Neural progenitor cell (in vitro differentiated cells): ENCODE measurements around the gene TFCP2L1. TPM values are rescaled to one million over a fixed set of nuclear protein-coding genes. Genes with fewer than 3 reads are reported as not detected.

ENCODE experiments used
- DNase-seq: peaks from one replicate; pipeline ENCODE4 v3.0.0-alpha.2; 2016; ENCODE audit warnings: low spot score
- H2AFZ ChIP-seq: fragments of 200-600 bp; sonication (generic); replicated peaks from 2 replicates; pipeline ENCODE4 v1.6.1; 2016; ENCODE audit warnings: antibody characterized with exemption
- H3F3A ChIP-seq: fragments of 200-600 bp; sonication (generic); 2 replicates; pipeline ENCODE4 v1.6.1; 2016; ENCODE audit warnings: antibody characterized with exemption, low read depth
- H3K27ac ChIP-seq: fragments of 200-600 bp; sonication (generic); 2 replicates; pipeline ENCODE4 v1.5.1; 2016; ENCODE audit warnings: mild to moderate bottlenecking
- H3K27me3 ChIP-seq: fragments of 200-600 bp; sonication (generic); 2 replicates; pipeline ENCODE4 v1.6.1; 2016; ENCODE audit warnings: mild to moderate bottlenecking, moderate library complexity
- H3K36me3 ChIP-seq: fragments of 200-600 bp; sonication (generic); 2 replicates; pipeline ENCODE4 v1.5.1; 2016
- H3K4me1 ChIP-seq: fragments of 200-600 bp; sonication (generic); 2 replicates; pipeline ENCODE4 v1.6.1; 2016; ENCODE audit warnings: mixed run types
- H3K4me2 ChIP-seq: fragments of 200-600 bp; sonication (generic); 2 replicates; pipeline ENCODE4 v1.6.1; 2016
- H3K4me3 ChIP-seq: fragments of 200-600 bp; sonication (generic); 2 replicates; pipeline ENCODE4 v1.5.1; 2016
- H3K79me2 ChIP-seq: fragments of 200-600 bp; sonication (generic); 2 replicates; pipeline ENCODE4 v1.6.1; 2016; ENCODE audit warnings: low read depth
- H3K9ac ChIP-seq: fragments of 200-600 bp; sonication (generic); 2 replicates; pipeline ENCODE4 v1.6.1; 2016
- H3K9me3 ChIP-seq: fragments of 200-600 bp; sonication (generic); 2 replicates; pipeline ENCODE4 v1.5.1; 2016; ENCODE audit warnings: low read depth
- H4K20me1 ChIP-seq: fragments of 200-600 bp; sonication (generic); 2 replicates; pipeline ENCODE4 v1.6.1; 2016; ENCODE audit warnings: low read depth
- H3K27ac Mint-ChIP-seq: 3 replicates; pipeline ENCODE4 v1.8.0; 2021; ENCODE audit warnings: mixed read lengths
- H3K27me3 Mint-ChIP-seq: 2 replicates; pipeline ENCODE4 v1.8.0; 2022; ENCODE audit warnings: low read depth, mild to moderate bottlenecking, inconsistent platforms, moderate library complexity, mixed read lengths; ENCODE audit not compliant: insufficient read depth
- H3K36me3 Mint-ChIP-seq: 3 replicates; pipeline ENCODE4 v1.8.0; 2021; ENCODE audit warnings: mixed read lengths
- H3K4me1 Mint-ChIP-seq: 3 replicates; pipeline ENCODE4 v1.8.0; 2021; ENCODE audit warnings: mixed read lengths
- H3K4me3 Mint-ChIP-seq: 3 replicates; pipeline ENCODE4 v1.8.0; 2021; ENCODE audit warnings: mild to moderate bottlenecking, moderate library complexity, mixed read lengths
- H3K9me3 Mint-ChIP-seq: 3 replicates; pipeline ENCODE4 v1.8.0; 2020; ENCODE audit warnings: mixed read lengths
- EZH2 ChIP-seq: fragments of 200-600 bp; sonication (generic); IDR thresholded peaks from 2 replicates; pipeline ENCODE4 v1.6.1; 2017; ENCODE audit warnings: antibody characterized with exemption, mild to moderate bottlenecking, moderate library complexity
- EZH2phosphoT487 ChIP-seq: fragments of 200-600 bp; sonication (generic); IDR thresholded peaks from 2 replicates; pipeline ENCODE4 v1.6.1; 2017; ENCODE audit warnings: antibody characterized with exemption
- total RNA-seq: library from RNA; depleted of rRNA; stranded (reverse); fragments of >200 nt; gene quantifications from 2 replicates; pipeline ENCODE4 v1.2.3, GENCODE V29; 2015; ENCODE audit warnings: low replicate concordance
- TF ChIP-seq, protein P1 (sequence below): fragments of 200-600 bp; sonication (generic); IDR thresholded peaks from 2 replicates; pipeline ENCODE4 v1.5.1; 2017; ENCODE audit warnings: antibody characterized with exemption, mild to moderate bottlenecking

The TFCP2L1 gene
- total RNA-seq, 1 donor from 2014 or later = 0.04 TPM

DNA sequence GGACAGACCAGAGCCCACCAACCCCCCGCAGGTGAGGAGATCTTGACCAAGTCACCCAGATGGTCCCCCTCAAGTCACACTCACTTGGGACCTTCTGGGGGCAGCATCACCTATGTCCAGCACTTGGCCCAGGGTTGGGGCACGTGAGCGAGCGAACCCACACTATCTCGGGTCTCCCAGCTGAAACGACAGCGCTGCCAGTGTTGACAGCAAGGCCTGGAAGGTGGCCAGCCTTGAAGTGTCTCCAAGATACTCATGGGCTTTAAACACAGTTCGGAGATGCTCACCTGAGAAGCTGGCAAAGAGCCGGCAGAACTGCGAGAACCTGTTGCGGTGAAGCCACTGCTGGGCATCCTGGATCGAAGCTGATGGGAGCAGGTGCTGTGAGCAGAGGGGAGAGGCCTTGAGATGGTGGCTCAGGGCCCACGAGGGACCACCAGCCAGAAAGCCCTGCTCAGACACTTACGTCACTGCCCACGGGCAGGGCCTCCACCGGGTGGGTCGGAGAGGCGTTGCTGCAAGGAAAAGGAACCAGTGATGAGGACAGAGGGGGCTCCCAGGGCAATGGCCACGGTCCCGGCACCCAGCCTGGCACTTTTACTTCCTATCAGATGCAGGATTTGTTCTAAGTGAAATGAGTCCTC is 47.5 kb downstream of the TFCP2L1 start:
- Histone ChIP-seq H3K79me2 (no peaks in the 10 kb centered on the region), H3K4me3 (no peak overlapping the region), H3K9me3 (no peaks in the 10 kb centered on the region), H4K20me1 (no peaks in the 10 kb centered on the region), H3K27ac (no peak overlapping the region), H3F3A (no peaks in the 10 kb centered on the region), H3K9ac (no peak overlapping the region), H2AFZ (no peak overlapping the region), H3K36me3 (no peaks in the 10 kb centered on the region), H3K4me1 (no peaks in the 10 kb centered on the region), H3K27me3 (no peaks in the 10 kb centered on the region), H3K4me2 (no peak overlapping the region)
- Mint-ChIP-seq H3K36me3 (no peaks in the 10 kb centered on the region), H3K27ac (no peak overlapping the region), H3K4me3 (no peak overlapping the region), H3K9me3 (no peaks in the 10 kb centered on the region), H3K27me3 (peaks cover 11% of the 10 kb centered on the region), H3K4me1 (peaks cover 30% of the 10 kb centered on the region)
- DNase-seq = no peak
- TF ChIP-seq EZH2phosphoT487 = no peak
- no peak for TF ChIP-seq EZH2
- TF ChIP-seq, protein P1, sequence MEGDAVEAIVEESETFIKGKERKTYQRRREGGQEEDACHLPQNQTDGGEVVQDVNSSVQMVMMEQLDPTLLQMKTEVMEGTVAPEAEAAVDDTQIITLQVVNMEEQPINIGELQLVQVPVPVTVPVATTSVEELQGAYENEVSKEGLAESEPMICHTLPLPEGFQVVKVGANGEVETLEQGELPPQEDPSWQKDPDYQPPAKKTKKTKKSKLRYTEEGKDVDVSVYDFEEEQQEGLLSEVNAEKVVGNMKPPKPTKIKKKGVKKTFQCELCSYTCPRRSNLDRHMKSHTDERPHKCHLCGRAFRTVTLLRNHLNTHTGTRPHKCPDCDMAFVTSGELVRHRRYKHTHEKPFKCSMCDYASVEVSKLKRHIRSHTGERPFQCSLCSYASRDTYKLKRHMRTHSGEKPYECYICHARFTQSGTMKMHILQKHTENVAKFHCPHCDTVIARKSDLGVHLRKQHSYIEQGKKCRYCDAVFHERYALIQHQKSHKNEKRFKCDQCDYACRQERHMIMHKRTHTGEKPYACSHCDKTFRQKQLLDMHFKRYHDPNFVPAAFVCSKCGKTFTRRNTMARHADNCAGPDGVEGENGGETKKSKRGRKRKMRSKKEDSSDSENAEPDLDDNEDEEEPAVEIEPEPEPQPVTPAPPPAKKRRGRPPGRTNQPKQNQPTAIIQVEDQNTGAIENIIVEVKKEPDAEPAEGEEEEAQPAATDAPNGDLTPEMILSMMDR = no peak

DNA sequence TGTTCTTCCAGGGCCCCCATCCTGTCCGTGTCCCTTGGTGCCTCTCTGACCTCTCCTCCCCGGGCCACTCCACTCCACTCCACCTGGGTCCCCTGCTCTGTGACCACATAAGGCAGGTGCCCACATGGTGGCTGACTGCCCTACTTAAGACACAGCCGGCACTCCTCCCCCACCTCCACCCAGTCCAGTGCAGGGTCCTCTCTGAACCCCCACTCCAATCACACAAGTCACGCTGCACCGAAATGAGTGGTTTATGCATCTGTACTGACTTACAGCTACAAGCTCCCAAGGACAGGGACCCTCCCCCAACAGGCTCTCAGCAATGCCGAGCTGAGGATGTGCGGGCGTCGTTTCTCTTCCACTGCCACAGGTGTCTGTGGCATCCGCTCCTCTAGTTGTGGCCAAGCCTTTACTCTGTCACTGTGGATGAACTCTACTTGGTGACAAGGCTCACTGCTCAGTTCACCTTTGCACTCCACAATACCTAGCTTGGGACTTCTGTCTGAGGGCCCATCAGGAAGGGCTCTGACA is 48.3 kb downstream of the TFCP2L1 start:
- no peak overlapping the region for H3K9ac ChIP-seq
- H2AFZ ChIP-seq = no peak overlapping the region
- Mint-ChIP-seq H3K27me3 (peaks cover 11% of the 10 kb centered on the region), H3K4me3 (no peak overlapping the region), H3K36me3 (no peaks in the 10 kb centered on the region), H3K27ac (peak overlapping the region; percentile 32), H3K9me3 (no peaks in the 10 kb centered on the region), H3K4me1 (peaks cover 30% of the 10 kb centered on the region)
- no peaks in the 10 kb centered on the region for H3K4me1 ChIP-seq
- no peak overlapping the region for H3K4me2 ChIP-seq
- no peak overlapping the region for H3K27ac ChIP-seq
- no peaks in the 10 kb centered on the region for H3K27me3 ChIP-seq
- H3F3A ChIP-seq = no peaks in the 10 kb centered on the region
- H3K9me3 ChIP-seq = no peaks in the 10 kb centered on the region
- H3K36me3 ChIP-seq = no peaks in the 10 kb centered on the region
- H3K79me2 ChIP-seq = no peaks in the 10 kb centered on the region
- DNase-seq = no peak
- no peaks in the 10 kb centered on the region for H4K20me1 ChIP-seq
- H3K4me3 ChIP-seq = no peak overlapping the region
- TF ChIP-seq, protein P1 = no peak
- TF ChIP-seq EZH2 = no peak

- TF ChIP-seq EZH2phosphoT487 = no peak
- TF ChIP-seq, protein P1 = no peak
- TF ChIP-seq EZH2 = no peak
- H3K36me3 ChIP-seq = no peaks in the 10 kb centered on the region
- no peaks in the 10 kb centered on the region for H3K4me1 ChIP-seq
- Mint-ChIP-seq H3K36me3 (no peaks in the 10 kb centered on the region), H3K4me3 (no peak overlapping the region), H3K9me3 (no peaks in the 10 kb centered on the region), H3K4me1 (peaks cover 30% of the 10 kb centered on the region), H3K27me3 (peaks cover 12% of the 10 kb centered on the region), H3K27ac (peak overlapping the region; percentile 32)
- no peaks in the 10 kb centered on the region for H4K20me1 ChIP-seq
- H3K9me3 ChIP-seq = no peaks in the 10 kb centered on the region
- no peak for DNase-seq
- no peaks in the 10 kb centered on the region for H3K27me3 ChIP-seq
- no peak overlapping the region for H3K4me2 ChIP-seq
- no peak overlapping the region for H3K27ac ChIP-seq
- H3K4me3 ChIP-seq = no peak overlapping the region
- no peak overlapping the region for H2AFZ ChIP-seq
- H3K9ac ChIP-seq = no peak overlapping the region
- H3K79me2 ChIP-seq = no peaks in the 10 kb centered on the region
- no peaks in the 10 kb centered on the region for H3F3A ChIP-seq
These were observed 48.8 kb downstream of the TFCP2L1 start for GRCh38 chr2:121236101-121236640.
